ENCODE data around the gene PLEKHA4. TPM values are rescaled to one million over a fixed set of nuclear protein-coding genes. Genes with fewer than 3 reads are reported as not detected.
A peak's percentile ranks its signal among the peaks of the same experiment; 100 is the strongest.

The PLEKHA4 gene
- total and polyA plus RNA-seq, 9 of the 15 experiments (the other 6 are each of a cell fraction or from before 2014, with no cell fraction given): 0.07 to 30.8 (median 11.4) TPM

- peak; percentile 88; the same call in 1 of the 2 replicates for TF ChIP-seq ZNF766 (CRISPR knock-in tag; conservative IDR thresholded peaks at IDR 0.05)
- 0 out of 4 replicates have a peak, but pooled peaks of 1 of the 2 experiments have one; percentile 64 for TF ChIP-seq MAZ (CRISPR knock-in tag; conservative IDR thresholded peaks at IDR 0.05 in 1 of 2, IDR thresholded peaks at IDR 0.05 in 1 of 2)
- no peak for TF ChIP-seq MCM5 (IDR thresholded peaks at IDR 0.05; ENCODE audit: low read depth)
- TF ChIP-seq MAX (CRISPR knock-in tag; IDR thresholded peaks at IDR 0.05): no peak
- TF ChIP-seq E2F3 (CRISPR knock-in tag; IDR thresholded peaks at IDR 0.05): no peak
- TF ChIP-seq MCM7 (IDR thresholded peaks at IDR 0.05): no peak
- TF ChIP-seq TFAM (CRISPR knock-in tag; conservative IDR thresholded peaks at IDR 0.05): no peak
- no peak for TF ChIP-seq HDAC3 (IDR thresholded peaks at IDR 0.05; ENCODE audit: borderline replicate concordance, partially characterized antibody)
- peak in 1 of 3 experiments; percentile 8; a peak in 1 of 6 replicates for TF ChIP-seq ZBTB11 (CRISPR knock-in tag; IDR thresholded peaks at IDR 0.05)
- TF ChIP-seq CREM (IDR thresholded peaks at IDR 0.05; ENCODE audit: low read depth): peak; percentile 85
- TF ChIP-seq STAT5A (IDR thresholded peaks at IDR 0.05; ENCODE audit: borderline replicate concordance, low read length): no peak
- TF ChIP-seq KAT7 (CRISPR knock-in tag; IDR thresholded peaks at IDR 0.05; ENCODE audit: borderline replicate concordance): peak; percentile 51; the same call in 1 of the 2 replicates
- TF ChIP-seq MBD2 (IDR thresholded peaks at IDR 0.05; ENCODE audit: borderline replicate concordance, low read depth): peak; percentile 65; the same call in 1 of the 2 replicates
- no peak for TF ChIP-seq ZNF77 (CRISPR knock-in tag; IDR thresholded peaks at IDR 0.05)
- TF ChIP-seq DMBX1 (CRISPR knock-in tag; IDR thresholded peaks at IDR 0.05; ENCODE audit: borderline replicate concordance): no peak; the same call in 1 of the 2 replicates
- TF ChIP-seq VEZF1 (CRISPR knock-in tag; IDR thresholded peaks at IDR 0.05): peak; percentile 50; the same call in 1 of the 2 replicates
- peak; percentile 33 to 80; a peak in 2 of 4 replicates for TF ChIP-seq SIN3A (IDR thresholded peaks at IDR 0.05; ENCODE audit: borderline replicate concordance in 2 of 2, control insufficient read depth in 1 of 2, low read depth in 2 of 2, low read length in 2 of 2)
- no peak for TF ChIP-seq NR2F6 (CRISPR knock-in tag; IDR thresholded peaks at IDR 0.05)
- TF ChIP-seq MYC (IDR thresholded peaks at IDR 0.05; ENCODE audit: low read depth, low read length): no peak
- peak; percentile 65; the same call in 1 of the 2 replicates for TF ChIP-seq MYC (CRISPR knock-in tag; IDR thresholded peaks at IDR 0.05; ENCODE audit: borderline replicate concordance, low read depth)
- TF ChIP-seq ZNF644 (tag; IDR thresholded peaks at IDR 0.05; ENCODE audit: low read depth): 0 out of 2 replicates have a peak, but pooled peaks have one; percentile 53
Observed at GRCh38 chr19:48900477-48901406, 32.3 kb upstream of the PLEKHA4 start (continued).
